ENCODE measurements around the gene MUC4.
"Not testable (repeated sequence)": the region's sequence is repeated elsewhere in the genome, so short reads cannot be mapped to it uniquely, and the experiment has no call there.

MUC4 gene

DNA sequence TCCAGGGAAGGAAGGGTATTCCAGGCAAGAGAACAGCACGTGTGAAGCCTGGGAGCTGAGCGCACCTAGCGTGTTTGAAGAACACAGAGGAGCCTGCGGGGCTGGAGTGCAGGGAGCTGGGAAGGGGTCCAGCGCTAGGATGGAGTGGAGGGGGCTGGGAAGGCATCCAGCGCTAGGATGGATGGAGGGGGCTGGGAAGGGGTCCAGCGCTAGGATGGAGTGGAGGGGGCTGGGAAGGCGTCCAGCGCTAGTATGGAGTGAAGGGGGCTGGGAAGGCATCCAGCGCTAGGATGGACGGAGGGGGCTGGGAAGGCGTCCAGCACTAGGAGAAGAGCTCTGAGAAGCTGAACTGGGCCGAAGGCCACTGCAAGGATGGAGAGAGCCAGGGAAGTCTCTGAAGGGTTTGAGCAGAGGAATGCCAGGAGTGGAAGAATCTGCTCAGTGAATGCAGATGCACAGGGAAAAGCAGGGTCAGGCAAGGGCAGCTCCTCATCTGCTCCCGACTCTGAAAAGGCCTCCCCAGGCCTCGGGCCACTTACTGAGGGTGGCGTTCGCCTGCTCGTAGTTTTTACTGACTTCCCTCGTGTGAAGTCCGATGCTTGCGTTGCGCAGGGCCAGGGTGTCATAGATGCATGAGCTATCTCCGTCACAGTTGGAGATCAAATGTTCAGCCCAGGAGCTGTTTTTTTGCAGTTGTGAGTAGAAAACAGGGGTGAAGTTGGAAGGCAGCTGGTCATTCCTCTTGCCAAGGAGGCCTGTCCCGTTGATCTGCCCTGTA, 51.2 kb downstream of the MUC4 start:
- DNase-seq: no peak

DNA sequence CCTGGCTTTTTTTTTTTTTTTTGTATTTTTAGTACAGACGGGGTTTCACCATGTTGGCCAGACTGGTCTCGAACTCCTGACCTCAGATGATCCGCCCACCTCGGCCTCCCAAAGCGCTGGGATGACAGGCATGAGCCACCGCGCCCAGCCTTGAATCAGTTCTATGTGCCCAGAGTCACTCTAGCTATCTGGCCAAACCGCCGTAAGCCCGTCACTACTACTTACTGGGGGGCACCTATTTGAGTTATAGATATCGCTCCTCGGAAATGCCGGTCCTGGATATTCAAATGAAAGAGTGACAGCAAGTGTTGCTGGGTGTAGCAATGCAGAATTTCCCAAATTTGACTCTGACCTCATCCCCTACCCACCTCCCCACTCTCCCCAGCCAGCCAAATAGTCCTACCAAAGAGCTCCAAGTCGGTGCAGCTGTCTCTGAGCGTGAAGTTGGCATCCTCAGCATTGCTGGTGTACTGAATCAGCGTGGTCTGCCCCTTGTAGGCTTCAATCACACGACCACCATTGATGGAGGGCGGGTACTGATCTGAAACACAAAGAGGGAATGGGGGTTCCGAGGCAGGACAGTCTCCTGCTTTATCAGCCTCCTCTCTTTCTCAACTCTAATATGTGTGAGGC, 52.9 kb downstream of the MUC4 start:
- DNase-seq: no peak

DNA sequence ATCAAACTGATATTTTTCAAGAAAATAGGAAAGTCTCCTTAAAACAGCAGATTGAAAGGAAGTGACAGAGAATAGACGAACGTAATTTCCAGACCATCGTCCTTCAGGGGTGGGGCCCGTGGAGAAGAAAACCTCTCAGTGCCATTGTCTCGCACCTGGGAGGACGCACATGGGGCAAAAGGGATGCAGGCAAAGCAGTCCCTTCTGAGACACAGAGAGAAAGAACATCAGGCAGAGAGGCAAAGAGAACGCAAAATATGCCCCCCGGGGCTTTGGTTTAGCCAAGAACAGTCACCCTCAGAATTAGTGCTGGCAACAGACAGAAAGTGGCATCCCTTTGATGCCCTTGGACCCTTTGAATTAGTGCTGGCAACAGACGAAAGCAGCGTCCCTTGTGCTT, 53.9 kb downstream of the MUC4 start:
- no peak for DNase-seq

DNA sequence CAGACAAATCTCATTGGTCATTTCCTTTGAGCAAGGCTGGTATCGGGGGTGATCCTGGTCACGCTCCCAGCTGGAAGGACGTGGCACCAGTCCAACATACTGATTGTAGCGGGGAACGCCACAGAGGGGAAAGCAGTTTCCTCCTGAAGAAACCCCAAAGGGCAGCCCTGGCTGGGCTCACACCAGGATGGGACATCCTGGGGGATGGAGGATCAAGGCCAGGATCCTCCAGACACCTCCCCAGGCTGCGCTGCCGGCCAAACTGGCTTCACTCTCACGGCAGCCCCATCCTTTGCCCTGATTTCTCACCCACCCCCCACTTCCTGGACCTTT, 54.3 kb downstream of the MUC4 start:
- DNase-seq: no peak

DNA sequence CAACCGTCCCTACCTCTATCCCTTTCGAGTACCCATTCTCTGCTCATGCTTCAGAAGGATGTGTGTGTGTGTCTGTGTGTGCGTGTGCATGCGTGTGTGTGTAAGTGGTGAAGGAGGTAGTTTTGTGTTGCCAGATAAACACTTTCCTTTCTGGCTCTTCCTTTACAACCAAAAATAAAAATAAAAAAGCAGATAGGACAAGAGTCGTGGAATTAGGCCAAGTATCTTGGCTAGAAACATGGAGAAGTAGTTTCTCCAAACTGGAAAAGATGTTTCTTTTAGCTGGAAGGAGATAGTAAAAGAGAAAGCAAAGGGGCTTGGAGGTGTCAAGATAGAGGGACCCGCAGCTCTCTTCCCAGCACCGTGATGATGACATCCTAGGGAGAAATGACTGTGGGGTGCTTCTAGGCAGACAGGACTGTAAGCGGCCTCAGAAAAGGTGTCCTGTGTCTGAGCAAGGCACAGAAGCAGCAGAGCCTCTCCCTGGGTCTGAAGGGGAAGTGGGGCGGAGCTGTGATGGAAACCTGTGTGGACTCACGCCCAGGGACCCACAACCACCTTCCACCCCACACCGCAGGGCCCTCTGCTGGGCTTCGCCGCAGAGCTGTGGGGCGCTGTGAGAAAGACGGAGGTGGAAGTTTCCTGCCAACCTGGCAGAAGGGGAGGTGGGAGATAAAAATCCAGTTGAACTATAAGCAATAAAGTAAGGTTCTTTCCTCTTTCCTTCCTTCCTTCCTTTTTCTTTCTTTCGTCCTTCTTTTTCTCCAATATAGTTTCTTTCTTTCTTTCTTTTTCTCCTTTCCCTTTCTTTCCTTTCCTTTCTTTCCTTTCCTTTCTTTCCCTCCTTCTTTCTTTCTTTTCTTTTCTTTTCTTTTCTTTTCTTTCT, 55.7 kb downstream of the MUC4 start:
- DNase-seq: no peak

DNA sequence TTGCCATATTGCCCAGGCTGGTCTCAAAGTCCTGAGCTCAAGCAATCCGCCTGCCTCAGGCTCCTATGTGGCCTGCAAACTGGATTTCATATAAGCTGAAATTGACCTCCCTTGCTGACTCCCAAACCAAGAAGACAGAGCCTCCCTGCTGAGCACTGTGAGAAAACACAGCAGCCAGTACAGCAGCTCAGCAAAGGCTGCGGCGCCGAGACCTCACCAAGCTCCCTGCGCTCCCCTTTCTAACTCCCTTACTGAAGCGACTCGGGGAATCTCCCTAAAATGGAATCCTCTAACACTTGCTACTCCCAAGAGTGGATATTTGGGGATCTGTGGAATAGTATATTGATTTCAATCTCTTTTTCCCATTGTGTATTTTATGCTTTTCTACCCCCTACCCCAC, 56.3 kb downstream of the MUC4 start:
- no peak for DNase-seq

DNA sequence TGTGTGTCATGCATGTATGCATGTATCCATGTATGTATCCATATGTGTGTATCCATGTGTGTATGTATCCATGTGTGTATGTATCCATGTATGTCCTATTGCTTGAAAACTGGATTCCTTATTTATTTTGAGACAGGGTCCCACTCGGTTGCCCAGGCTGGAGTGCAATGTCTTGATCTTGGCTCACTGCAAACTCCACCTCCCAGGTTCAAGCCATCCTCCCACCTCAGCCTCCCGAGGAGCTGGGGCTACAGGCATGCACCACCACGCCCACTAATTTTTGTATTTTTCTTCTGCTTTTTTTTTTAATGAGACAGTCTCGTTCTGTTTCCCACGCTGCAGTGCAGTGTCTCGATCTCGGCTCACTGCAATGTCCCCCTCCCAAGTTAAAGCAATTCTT, 56.8 kb downstream of the MUC4 start:
- DNase-seq: no peak

DNA sequence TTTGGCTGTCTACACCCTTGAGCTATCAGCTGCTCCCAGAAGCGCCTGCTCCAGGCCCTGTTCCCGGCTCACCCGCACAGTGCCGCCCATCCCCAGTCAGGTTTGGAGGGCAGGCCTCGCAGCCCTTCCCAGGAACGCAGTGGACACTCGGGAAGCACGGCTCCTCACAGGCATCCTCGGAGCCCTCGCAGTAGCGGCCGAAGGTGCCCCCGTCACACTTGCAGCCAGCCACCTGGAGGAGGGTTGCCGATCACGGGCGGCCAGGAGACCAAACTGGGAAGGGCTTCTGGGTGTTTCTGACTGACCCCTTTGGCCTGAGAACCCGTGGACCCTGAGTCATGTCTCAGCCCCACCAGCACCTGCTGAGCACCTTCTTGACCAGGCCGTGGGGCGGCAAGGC, 57.6 kb downstream of the MUC4 start:
- no peak for DNase-seq

DNA sequence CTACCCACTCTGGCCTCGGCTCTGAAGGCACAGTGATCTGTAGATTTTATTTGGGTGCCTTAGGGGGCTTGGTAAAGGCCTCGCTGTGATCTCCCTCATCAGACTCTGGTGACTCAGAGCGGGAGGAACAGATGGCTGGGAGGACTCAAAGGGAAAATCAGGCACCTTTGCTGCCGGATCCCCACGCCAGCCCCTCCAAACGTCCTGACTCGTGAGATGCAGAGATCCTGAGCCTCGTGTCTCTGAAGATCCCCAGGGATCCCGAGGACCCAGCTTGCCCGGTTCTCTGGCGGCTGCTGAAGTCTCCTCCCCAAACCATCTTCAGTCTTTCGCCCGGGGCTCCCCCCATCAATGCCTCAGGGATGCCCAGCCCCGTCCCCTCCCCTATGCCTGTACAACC, 58.1 kb downstream of the MUC4 start:
- DNase-seq: no peak

DNA sequence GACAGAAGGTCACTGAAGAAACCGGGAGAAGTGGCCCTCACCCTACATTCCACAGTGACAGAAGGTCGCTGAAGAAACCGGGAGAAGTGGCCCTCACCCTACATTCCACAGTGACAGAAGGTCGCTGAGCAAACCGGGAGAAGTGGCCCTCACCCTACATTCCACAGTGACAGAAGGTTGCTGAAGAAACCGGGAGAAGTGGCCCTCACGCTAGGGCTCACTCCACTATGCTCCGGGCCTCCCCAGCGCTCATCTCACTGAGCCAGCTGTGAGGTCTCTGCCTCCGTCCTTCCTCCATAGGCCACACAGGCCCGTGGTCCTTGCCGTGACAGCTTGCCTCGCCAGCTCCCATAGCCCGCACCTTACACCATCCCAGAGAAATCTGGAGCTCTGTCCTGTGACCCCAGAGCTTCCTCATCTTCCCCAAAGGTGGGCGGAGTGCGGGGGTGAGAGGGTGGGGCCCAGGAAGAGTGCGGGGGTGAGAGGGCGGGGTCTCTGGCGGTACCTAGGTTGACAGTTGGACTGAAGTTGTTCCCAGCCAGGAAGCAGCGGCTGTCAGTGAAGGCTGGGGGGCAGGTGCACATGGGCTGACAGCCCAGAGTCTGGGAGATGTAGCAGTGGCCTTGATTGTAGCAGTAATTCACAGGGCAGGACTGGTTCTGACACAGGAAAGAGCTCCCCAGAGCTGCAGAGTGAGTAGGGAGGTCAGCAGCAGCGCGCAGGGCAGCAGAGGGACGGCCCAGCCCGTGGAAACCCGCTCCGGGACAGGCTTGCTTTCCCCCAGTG, 59.0 kb downstream of the MUC4 start:
- no peak for DNase-seq

DNA sequence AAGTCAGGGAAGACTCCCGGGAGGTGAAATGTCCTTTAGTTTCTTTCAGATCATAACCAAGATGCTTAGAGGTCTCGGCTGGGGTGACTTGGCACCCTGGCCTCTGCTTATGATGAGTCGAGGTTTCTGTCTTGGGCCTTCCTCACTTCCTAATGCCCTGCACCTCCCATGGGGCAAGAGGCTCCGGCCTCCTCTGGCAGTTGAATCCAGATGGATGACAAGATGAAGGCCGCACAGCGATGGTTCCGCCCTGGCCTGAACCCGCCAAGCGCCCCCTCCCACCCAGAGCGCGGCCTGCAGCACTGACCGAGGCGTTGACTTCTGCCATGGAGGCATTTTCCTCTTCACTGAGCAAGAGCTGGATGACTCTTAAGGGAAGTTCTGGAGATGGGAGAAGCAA, 59.7 kb downstream of the MUC4 start:
- DNase-seq: no peak

DNA sequence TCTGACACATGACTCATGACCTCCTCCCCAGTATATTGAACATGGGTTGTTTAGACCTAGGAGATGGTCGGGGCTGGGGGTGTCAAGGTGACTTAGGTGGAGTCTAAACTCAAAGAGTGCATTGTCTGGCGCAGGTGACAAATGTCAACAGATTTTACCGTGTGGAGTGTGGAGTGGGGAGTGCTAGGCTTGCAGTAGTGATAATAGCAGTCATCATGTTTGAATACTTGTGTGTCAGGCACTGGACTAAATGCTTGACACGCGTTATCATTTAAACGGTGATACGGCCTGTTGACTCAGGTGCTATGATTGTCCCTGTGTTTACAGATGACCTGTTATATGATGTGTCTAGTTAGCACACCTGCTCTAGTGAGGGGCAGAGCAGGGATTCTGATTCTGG, 60.2 kb downstream of the MUC4 start:
- no peak for DNase-seq

DNA sequence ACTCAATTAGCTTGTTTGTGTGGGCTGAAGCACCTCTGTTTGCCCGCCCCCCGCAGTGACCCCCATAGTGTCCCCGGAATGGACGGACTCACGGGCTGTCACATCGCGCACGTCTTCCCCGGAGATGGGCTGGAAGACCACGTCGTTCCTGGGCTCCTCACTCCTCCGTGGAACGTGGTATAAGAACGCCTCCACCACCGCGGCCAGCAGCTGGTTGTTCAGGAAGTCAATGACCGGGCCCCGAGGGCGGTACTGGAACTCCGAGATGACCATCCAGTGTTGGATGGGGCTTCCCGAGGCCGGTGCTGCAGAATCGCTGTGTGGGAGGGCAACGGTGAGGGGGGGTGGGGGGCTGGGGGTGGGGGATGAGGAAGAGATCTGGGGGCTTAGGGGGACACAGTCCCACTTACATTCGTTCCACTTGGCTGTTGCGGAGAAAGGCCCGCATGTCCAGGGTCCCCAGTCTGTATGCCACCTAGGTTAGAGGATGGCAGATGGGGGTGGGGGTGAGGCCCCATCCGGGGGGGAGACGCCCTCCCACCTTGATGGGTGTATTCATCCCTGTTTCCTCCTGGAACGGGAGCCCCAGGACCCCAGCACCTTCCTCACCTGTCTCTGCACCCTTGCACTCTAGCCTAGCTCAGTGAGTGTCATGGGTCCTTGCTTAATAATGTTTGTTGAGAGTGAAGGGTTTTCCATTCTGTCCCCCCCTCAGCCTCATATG, 60.8 kb downstream of the MUC4 start:
- no peak for DNase-seq

DNA sequence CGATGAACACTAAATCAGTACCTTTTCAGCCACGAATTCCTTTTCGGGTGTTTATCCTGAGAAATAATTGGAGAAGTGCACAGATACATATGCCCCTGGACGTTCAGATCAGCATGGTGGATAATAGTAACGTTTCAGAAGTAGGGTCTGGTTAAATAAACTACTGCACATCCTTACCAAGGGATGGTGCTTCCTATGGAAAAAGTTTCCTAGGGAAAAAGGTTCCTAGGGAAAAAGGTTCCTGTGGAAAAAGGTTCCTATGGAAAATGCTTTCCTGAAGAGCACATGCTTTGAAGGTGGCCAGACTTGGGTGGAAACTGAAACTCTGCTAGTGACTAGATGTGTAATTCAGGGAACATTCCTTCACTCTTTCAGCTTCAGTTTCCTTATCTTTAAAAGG, 62.6 kb downstream of the MUC4 start:
- not testable (repeated sequence) for DNase-seq

DNA sequence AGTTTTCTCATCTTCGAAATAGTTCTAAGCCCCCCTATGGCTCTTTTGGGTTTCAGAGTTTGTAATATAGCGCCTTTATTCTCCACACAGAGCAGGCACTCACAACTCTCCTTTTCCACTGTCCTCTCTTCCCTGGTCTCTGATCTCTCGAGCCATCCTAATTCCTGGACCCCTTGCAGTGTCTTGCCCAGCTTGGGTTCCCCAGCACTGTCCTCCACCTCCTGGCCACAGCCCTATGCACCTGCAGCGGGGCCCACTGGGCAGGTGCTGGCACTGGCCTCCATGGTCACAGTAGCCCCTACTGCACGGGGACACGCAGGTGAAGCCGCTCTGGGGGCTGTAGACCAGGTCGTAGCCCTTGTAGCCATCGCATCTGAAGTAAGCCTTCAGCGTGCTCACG, 63.1 kb downstream of the MUC4 start:
- DNase-seq: no peak

DNA sequence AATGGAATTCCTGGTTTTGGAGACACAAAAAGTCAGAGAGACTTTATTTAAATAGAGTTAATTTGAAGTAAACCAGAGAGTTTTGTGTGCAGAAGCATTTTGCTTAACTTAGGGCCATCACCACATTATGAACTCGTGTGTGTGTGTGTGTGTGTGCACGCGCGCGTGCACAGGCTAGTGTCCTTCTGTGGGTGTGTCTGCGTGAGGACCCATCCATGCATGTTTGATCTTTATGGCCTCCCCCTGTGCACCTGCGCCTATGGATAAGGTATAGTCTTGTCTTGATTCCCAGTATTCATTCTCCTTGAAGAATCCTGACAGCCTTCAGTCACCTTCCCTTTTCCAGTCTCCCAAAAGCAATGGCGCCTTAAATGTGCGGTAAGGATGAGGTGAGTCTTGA, 65.0 kb downstream of the MUC4 start:
- no peak for DNase-seq

DNA sequence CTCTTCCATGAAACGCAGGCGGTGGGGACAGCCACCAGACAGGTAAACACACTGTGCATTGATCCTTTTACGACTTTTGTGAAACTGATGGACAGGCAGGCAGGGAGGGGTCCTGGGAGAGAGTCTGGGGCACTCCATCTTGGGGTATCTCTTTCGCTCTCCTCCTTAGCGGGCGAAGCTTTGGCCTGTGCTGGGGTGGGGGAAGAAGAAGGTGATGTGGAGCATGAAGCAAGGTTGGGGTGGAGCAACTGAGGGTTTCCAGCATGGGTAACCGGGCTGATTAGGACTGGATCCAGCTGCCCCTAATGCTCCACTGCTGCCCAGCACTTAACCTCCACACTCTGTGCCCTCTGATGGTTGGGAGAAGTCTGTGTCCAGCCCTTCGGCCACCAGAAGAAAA, 65.4 kb downstream of the MUC4 start:
- no peak for DNase-seq

DNA sequence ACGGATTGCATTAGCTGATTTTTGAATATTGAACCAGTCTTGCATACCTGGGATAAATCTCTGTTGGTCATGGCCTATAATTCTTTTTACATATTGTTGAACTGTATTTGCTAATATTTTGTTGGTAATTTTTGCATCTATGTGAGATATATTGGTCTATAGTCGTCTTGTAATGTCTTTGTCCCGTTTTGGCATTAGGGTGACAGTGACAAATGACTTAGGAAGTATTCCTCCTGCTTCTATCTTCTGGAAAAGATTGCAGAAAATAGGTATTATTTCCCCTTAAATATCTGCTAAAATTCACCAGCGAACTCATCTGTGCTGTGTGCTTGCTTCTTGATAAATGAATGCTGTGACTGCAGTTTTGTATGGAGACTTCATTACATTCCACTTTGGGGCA, 67.3 kb downstream of the MUC4 start:
- DNase-seq: no peak

DNA sequence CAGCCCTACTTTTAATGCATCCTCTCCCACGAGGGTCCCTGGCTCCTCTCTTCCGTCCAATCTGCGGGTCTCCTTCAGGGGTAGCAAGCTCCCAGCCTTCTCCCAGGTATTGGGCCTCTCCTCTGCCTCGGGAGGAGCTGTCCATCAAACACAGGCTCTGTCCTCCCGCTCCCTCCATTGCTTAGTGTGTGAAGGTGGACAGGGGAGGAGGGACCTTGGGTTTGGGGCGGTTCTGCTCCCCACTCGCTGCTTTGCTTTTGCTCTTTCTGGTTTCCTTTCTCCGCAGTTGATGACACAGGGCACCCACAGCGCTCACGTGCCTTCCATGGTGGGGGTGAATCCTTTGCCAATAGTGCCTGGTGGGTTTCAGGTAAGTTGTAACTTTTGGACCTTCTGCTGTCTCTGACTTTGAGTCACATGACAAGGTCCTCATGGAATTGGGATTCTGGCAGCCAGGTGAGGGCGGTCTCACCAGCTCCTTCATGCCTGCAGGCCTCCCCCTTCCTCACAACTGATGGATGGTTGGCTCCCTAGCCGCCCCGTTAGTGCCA, 72.1 kb downstream of the MUC4 start:
- no peak for DNase-seq

DNA sequence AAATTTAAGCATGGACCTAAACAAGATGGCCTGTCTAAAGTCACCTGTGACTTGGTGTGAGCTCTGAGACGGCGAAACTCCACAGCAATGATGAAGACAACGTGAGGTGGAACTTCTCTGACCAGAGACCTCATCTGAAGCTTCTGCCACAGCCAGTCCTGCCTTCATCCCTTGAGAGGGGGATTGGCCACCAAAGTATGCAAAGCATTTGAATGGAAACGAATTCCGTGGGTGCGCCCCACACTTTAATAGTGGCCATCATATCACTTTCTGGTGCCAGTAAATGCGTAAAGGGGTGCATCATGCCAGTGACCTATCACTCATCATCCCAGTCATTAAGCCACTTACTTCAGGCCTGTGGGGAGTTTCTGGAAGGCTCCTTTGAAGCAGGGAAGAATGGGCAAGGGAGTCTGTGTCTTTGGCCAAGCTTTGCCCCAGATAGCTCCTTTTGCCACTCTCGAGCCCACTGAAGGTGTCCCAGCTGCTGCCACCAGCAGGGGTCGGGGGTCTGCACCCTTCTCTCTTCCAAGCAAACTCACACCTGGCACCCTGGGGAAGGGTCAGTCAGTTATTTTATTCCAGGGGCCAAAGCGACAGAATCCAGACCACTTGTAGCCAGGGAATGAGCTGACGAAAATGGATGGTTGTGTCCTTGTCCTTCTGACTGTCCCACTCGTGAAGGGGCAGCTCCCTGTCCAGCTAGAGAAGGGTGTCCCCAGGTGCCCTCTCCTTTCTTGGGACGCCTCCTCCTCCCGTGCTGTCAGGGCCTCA, 73.3 kb downstream of the MUC4 start:
- no peak for DNase-seq

DNA sequence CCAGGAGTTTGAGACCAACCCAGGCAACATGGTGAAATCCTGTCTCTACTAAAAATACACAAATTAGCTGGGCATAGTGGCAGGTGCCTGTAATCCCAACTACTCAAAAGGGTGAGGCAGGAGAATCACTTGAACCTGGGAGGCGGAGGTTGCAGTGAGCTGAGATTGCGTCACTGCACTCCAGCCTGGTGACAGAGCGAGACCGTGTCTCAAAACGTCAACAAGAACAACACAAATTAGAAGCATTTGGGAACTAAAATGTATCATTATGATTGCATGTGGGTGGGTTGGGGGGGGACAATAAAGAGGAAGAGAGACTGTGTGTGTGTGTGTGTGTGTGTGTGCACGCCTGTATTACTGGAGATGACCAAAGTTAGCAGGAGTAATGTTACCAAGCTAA, 73.9 kb downstream of the MUC4 start:
- not testable (repeated sequence) for DNase-seq

Data from SHP77 treated with DMSO at 0.1 percent for 48 hours (cell line).